Measurements from ENCODE around the gene HTR3B. TPM values are rescaled to one million over a fixed set of nuclear protein-coding genes. Genes with fewer than 3 reads are reported as not detected.

Gene HTR3B
- polyA plus RNA-seq, 3 donors: 0.04 to 0.14 TPM; not detected in 1

DNA sequence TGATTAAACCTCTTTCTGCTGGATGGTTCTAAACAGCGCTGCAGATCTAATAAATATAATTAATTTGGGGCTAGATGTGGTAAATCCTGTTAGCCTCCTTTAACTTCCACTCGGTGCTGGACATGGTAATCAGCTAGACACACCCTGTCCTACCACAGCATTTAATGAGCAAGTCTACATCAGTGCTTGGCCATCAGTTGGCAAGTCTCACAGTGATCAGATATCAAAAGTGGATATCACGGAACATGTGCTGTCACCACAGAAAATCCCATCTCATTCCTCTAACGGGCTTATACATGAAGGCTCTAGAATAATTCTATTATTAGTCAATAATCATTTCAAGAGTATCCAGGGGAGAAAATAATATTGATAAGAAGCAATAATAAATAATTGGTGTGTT lies 23.6 kb upstream of the HTR3B start:
- H3K27ac Mint-ChIP-seq: no peak overlapping the region
- H2AFZ ChIP-seq (ENCODE audit: insufficient read depth, low read depth, low read length, poor library complexity, severe bottlenecking): no peak overlapping the region
- no peaks in the 10 kb centered on the region for H3K9me3 ChIP-seq (replicated peaks in 1 of 2; ENCODE audit: control insufficient read depth in 1 of 2, insufficient read depth in 1 of 2, low read length in 2 of 2)

DNA sequence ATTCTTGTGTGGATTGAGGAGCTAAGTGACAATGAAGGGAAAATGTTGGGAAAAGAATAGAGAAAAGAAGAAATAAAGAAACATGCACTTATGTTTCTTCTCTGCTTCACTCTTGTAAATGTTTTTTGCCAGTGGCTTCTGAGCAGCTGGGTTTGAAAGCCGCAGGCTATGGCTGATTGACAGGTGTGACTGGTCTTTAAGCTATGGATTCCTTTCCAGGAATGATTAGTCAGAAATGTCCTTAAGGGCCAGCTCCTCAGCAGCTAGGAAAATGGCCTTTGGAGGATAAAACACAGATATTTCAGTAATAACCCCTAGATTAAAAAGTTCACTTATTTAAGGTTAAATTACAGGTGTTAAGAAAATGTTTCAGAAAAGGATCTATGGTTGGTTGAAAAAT lies 22.7 kb upstream of the HTR3B start:
- Histone ChIP-seq H3K4me2 (replicated peaks; ENCODE audit: extremely low read depth, low read length, poor library complexity, severe bottlenecking) (no peak overlapping the region), H2AFZ (ENCODE audit: insufficient read depth, low read depth, low read length, poor library complexity, severe bottlenecking) (no peak overlapping the region), H3K9me3 (replicated peaks in 1 of 2; ENCODE audit: control insufficient read depth in 1 of 2, insufficient read depth in 1 of 2, low read length in 2 of 2) (no peaks in the 10 kb centered on the region), H3K9ac (ENCODE audit: insufficient read depth, low read length, poor library complexity, severe bottlenecking) (no peak overlapping the region), H3K27me3 (ENCODE audit: control insufficient read depth in 2 of 2, insufficient read depth in 2 of 2, low read length in 2 of 2) (no peaks in the 10 kb centered on the region), H3K27ac (ENCODE audit: low read depth in 1 of 2, low read length in 2 of 2) (no peak overlapping the region), H3K4me3 (replicated peaks in 1 of 3; ENCODE audit: low read depth in 2 of 3, low read length in 3 of 3) (no peak overlapping the region), H3K79me2 (ENCODE audit: insufficient read depth, low read length) (no peaks in the 10 kb centered on the region), H3K36me3 (replicated peaks in 1 of 2; ENCODE audit: control insufficient read depth in 1 of 2, insufficient read depth in 2 of 2, low read length in 2 of 2) (no peaks in the 10 kb centered on the region), H4K20me1 (ENCODE audit: insufficient read depth, low read length) (no peaks in the 10 kb centered on the region), H3K4me1 (ENCODE audit: control insufficient read depth in 1 of 2, insufficient read depth in 2 of 2, low read length in 2 of 2) (peaks cover 0 to 8% of the 10 kb centered on the region in 2 donors)
- Mint-ChIP-seq H3K9me3 (peaks cover 6 to 17% (median 13%) of the 10 kb centered on the region in 7 donors), H3K4me1 (peaks cover 6% of the 10 kb centered on the region), H3K27ac (no peak overlapping the region), H3K36me3 (peaks cover 0 to 3% of the 10 kb centered on the region in 2 donors), H3K4me3 (no peak overlapping the region), H3K27me3 (ENCODE audit: low read depth in 3 of 3) (no peaks in the 10 kb centered on the region)
- TF ChIP-seq CTCF (IDR thresholded peaks at IDR 0.05): no peak
- WGBS (ENCODE audit: insufficient coverage): 100% methylated on average over 1 of the region's 1 CpG
- no peak for DNase-seq
- intact Hi-C loops (cut with micrococcal nuclease): loop anchor here in 1 of 2 donors (10.0 kb wide), 1 partner anchor 557 kb away; no protein-coding TSS in a partner anchor

More for the DNA sequence above, 23.6 kb upstream of the HTR3B start:
- intact Hi-C loops (cut with micrococcal nuclease): loop anchor here in 1 of 2 donors (10.0 kb wide), 1 partner anchor 556 kb away; no protein-coding TSS in a partner anchor
- H4K20me1 ChIP-seq (ENCODE audit: insufficient read depth, low read length): no peaks in the 10 kb centered on the region
- Mint-ChIP-seq H3K9me3 (peaks cover 6 to 17% (median 13%) of the 10 kb centered on the region in 7 donors), H3K36me3 (peaks cover 0 to 3% of the 10 kb centered on the region in 2 donors), H3K27me3 (ENCODE audit: low read depth in 3 of 3) (no peaks in the 10 kb centered on the region), H3K4me3 (no peak overlapping the region), H3K4me1 (peaks cover 14% of the 10 kb centered on the region)
- H3K79me2 ChIP-seq (ENCODE audit: insufficient read depth, low read length): no peaks in the 10 kb centered on the region
- no peaks in the 10 kb centered on the region for H3K36me3 ChIP-seq (replicated peaks in 1 of 2; ENCODE audit: control insufficient read depth in 1 of 2, insufficient read depth in 2 of 2, low read length in 2 of 2)
- H3K4me3 ChIP-seq (replicated peaks in 1 of 3; ENCODE audit: low read depth in 2 of 3, low read length in 3 of 3): no peak overlapping the region
- H3K27me3 ChIP-seq (ENCODE audit: control insufficient read depth in 2 of 2, insufficient read depth in 2 of 2, low read length in 2 of 2): no peaks in the 10 kb centered on the region
- no peak for TF ChIP-seq CTCF (IDR thresholded peaks at IDR 0.05)
- no peak for DNase-seq
- H3K4me2 ChIP-seq (replicated peaks; ENCODE audit: extremely low read depth, low read length, poor library complexity, severe bottlenecking): no peak overlapping the region
- H3K27ac ChIP-seq (ENCODE audit: low read depth in 1 of 2, low read length in 2 of 2): no peak overlapping the region
- H3K9ac ChIP-seq (ENCODE audit: insufficient read depth, low read length, poor library complexity, severe bottlenecking): no peak overlapping the region
- 63% methylated on average over 1 of the region's 4 CpGs for WGBS (ENCODE audit: insufficient coverage)
- H3K4me1 ChIP-seq (ENCODE audit: control insufficient read depth in 1 of 2, insufficient read depth in 2 of 2, low read length in 2 of 2): peaks cover 5 to 14% of the 10 kb centered on the region in 2 donors

Measured in CD14-positive monocyte (primary cell).